ENCODE measurements around the gene ZDHHC1.

The ZDHHC1 gene, protein sequence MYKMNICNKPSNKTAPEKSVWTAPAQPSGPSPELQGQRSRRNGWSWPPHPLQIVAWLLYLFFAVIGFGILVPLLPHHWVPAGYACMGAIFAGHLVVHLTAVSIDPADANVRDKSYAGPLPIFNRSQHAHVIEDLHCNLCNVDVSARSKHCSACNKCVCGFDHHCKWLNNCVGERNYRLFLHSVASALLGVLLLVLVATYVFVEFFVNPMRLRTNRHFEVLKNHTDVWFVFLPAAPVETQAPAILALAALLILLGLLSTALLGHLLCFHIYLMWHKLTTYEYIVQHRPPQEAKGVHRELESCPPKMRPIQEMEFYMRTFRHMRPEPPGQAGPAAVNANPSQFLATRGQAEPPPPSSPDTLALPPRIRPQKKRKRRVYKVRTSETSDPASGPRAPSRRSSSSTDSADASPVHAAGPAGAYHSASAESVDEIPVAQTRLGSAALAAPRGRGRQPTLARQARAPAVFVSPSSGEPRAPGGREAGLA

DNA sequence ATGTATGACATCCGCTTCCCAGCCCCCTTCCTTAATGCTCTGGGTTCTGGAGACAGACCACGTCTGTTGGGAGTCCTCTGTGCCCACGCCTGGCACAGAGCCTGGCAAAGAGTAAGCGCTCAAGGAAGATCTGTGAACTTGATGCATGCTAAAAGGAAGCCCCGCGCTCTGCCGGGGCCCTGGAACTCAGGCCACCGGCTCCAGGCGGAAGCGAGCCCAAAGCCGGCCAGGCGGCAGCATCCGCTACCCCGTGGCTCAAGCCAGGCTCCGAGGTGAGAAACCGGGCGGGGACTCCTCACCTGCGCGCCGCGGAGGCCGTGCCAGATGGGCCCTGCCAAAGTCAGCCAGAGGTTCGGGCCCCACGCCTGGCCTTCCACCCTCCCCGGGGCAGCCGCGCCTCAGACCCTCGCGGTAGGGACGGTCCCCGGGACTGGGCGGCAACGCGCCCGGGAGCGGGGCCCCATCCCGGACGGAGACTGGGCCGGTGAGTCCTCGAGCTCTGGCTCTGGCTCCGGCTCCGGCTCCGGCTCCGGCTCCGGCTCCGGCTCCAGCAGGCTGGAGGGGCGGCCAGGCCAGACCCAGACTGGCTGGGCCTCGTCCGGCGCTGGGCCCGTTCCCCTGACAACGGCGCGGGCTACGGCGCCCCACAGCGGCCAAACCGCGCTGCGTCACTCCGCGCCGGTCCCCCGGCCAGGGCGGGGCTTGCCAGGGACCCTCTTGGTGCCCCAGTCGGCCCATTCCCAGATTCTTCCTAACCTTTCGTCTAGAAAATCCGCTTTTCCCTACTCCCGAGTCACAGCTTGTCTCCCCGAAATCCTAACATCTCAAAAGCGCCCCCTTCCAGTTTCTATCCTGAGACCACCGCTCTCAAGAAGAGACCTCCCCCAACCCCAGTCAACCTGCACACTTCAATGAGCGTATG, at the start of gene ZDHHC1:
Gene ZDHHC1, minus strand, starts transcription at position 606 of the 922 bp plus-strand sequence. CDS start 8,702 bp downstream, outside the sequence.
- DNase-seq, result peak; percentile 47

DNA sequence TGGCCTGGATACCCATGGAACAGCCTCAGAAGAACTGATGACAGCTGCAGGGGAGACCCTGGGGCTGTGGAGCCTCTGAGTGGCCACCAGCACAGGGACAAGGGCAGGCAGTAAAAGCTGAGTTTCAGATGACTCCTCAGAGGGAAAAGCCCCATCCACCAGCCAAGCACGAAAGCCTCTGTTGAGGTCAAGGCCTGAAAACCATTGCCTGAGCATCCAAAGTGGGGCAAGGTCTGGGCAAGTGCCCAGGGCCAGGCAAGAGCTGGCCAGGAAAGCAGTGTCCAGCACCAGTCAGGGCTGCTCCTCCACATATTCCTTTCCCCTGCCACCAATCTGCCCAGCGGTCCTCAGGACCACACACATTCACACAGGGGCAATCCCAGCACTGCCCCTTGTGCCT, 48.3 kb upstream of the ZDHHC1 start:
- DNase-seq, result no peak

DNA sequence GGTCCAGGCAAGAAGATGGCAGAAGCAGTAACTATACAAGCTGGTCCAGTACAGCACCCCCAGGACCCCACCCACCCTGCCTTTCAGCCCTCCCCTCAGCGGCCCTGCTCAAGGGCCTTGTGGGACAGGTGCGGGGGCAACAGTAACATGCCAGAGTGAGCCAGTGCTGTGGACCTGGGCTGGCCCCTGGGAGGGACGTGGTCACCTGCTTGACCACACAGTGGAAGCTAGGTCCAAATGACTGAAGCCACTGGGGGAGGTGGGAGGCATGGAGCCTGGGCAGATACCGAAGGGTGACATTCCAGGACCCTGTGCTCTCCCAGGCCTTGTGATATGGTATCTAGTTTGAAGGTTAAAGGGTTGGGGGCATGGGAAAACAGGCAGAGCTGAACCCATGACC, 47.4 kb upstream of the ZDHHC1 start:
- DNase-seq, result no peak

DNA sequence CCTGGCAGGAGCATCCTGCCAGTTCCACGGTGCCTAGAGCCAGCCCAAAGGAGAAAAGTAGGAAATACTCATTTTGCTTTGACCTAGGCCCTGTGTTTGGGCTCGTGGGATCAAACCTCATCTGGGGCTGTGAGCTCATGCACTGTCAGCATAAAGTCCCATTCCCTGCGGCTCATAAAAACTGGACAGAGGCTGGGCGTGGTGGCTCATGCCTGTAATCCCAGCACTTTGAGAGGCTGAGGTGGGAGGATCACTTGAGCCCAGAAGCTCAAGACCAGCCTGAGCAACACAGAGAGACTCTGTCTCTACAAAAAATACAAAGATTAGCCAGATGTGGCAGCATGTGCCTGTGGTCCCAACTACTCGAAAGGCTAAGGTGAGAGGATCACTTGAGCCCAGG, 46.8 kb upstream of the ZDHHC1 start:
- no peak for DNase-seq

DNA sequence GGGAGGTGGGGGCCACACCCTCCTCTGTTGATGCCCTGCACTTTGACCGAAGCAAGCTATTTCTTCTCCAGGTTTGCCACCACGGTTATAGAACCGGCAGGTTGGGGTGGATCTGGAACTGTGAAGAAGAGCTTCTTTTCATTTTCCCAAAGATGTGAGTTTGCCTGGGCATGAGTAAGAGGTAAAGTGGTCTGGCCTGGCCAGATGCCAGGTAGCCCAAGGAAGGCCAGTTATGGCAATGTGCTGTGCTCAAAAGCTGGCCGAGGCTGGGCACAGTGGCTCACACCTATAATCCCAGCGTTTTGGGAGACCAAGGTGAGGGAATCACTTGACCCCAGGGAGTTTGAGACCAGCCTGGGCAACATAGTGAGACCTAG, 46.0 kb upstream of the ZDHHC1 start:
- no peak for DNase-seq

DNA sequence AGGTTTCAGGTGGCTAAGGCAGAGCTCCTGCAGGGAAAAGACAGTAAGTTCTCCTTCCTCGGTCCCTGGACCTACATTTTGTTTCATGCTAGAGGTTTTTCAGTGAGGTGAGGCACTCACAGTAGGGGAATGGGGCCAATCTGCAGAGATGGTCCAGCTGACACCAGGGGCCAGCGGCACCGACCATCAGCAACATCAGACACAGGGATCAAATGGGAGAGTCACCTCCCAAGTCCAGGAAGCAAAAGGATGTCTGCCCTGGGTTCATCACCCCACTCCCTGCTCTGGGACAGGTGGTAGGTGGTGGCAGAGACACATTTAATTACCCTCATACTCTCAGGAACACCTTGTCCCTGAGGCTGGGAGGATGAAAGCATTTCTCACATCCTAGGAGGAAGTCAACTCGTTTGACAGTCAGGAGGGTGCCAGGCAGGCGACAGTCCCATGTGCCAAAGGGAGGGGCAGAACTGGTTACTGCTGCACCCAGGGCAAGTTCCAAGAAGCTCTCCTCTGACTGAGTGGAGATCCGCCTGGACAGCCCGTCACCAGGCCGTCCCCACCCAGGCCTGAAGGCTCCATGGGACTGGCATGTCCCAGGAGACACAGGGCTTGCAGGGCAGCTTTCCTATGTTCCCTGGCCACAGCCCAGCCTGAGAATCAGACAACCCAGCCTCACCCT, 45.5 kb upstream of the ZDHHC1 start:
- no peak for DNase-seq

DNA sequence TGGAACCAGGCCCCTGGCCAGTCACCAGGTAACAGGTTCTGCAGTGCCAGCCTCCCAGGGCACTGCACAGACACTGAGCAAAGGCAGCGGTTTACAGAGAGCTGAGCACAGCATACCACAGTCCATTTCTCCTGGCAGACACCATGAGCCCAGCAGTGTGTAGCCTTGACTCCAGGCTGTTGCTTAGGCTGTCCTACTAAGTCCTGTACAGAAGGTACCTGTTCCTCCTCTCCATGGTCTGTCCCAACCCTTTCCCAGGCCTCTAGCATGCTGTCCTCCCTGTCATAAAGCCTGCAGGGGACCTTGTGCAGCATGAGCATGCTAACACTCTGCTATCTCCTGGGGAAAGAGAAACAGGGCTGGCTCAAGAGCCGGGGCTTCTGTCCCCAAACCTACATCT, 44.7 kb upstream of the ZDHHC1 start:
- no peak for DNase-seq

DNA sequence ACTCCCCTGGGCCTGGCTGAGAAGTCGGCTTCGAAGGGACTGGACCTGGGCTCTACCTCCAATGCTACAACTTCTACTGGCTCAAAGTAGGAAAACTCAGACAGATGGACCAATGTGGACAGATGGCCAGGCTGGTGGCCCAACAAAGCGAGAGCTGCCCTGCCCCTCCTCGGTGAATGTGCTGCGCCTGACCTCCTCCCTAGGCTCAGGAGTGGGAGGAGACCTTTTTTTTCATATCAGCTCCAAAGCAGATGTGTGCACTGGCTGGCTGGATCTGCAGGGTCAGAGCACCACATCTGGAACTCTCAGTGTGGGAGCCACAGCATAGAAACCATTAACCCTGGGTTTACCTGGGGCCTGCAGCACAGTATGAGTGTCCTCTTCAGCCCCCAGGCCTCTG, 43.9 kb upstream of the ZDHHC1 start:
- no peak for DNase-seq

DNA sequence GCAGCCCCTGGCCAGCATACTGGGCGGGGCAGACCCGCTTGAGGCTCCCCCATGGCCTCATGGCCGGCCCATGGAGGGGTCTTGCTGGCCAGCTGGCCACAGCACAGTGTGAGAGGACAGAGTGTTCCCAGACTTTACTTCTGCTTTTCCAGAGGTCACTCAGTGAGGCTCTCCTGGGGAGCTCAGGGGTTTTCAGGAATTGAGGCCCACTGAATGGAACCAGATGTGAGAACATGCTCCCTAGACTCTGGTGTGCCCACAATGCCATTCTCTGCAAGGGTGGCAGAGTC, 43.5 kb upstream of the ZDHHC1 start:
- no peak for DNase-seq

DNA sequence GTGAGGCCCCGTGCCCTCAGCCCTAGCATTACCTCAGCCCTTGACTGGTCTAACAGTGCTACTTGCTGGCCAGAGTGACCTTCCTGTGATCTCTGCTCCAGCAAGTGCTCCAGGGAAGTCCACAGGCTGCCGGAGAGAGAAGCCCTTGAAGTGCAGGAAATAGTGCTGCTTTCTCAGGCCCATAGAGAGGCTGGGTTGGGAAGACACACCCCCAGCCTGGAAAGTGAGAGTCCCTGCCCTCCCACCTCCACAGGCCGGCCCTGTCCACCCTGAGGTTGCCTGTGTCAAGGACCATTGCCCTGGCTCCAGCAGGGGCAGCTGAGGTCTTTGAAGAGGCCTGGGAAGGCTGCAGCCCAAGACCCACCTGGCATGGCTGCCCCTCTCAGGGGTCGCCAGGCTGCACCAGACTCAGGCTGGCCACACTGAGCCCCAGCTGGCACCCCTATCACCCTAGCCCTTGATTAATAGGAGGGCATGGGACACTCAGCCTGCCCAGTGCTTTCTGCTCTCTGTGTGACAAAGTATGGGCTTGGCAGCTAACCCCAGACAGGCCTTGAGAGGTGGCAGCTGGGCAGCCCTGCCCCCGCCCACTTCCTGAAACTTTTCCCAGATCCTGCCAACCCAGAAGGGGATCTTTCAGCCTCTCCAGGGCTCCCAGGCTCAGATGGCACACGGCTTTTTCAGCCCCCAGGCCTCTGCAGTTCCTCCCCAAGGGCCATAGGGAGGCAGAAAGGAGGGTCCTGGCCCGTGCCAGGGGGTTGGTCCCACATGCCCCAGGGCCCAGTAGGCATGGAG, 43.0 kb upstream of the ZDHHC1 start:
- peak; percentile 14 for DNase-seq

DNA sequence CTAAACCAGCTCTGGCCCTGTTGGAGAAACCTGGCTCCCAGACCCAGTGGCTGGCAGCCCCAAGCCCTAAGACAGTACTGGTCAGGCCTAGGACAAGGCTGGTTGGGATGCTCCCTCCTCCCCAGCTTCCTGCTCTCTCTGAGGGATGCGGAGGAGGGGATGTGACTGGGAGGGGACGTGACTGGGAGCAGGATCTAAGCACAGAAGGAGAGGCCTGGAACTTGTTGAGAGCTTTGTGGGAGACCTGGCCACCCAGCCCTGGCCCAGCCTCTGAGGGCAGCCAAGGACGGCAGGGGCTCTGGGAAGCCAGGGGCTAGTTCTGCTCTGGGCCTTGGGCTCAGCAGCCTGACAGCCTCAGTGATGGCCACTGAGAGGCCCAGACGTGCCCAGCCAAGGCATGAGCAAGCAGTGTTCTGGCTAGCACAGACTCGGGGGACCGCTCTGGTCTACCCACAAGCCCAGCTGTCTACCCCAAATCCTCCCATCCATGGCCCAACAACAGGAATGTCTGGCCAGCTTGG, 41.9 kb upstream of the ZDHHC1 start:
- DNase-seq, result no peak

DNA sequence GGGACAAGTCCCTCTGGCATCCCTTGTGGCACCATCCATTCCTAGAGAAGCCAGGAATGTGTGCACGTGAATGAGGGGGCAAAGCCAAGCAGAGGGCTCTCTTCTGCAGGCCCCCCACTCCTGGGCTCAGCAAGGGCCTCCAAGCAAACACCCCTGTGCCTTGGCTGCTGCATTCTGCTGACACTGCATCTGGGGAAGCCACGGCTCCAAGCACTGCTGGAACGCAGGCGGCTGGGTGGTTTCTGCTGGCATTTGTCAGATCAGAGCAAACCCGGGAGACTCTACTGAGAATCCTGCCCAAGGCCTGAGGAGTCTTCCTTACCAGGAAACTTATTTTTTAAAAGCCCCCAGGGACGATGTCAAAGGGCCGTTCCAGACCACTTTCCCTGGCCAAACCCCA, 41.3 kb upstream of the ZDHHC1 start:
- DNase-seq, result no peak

DNA sequence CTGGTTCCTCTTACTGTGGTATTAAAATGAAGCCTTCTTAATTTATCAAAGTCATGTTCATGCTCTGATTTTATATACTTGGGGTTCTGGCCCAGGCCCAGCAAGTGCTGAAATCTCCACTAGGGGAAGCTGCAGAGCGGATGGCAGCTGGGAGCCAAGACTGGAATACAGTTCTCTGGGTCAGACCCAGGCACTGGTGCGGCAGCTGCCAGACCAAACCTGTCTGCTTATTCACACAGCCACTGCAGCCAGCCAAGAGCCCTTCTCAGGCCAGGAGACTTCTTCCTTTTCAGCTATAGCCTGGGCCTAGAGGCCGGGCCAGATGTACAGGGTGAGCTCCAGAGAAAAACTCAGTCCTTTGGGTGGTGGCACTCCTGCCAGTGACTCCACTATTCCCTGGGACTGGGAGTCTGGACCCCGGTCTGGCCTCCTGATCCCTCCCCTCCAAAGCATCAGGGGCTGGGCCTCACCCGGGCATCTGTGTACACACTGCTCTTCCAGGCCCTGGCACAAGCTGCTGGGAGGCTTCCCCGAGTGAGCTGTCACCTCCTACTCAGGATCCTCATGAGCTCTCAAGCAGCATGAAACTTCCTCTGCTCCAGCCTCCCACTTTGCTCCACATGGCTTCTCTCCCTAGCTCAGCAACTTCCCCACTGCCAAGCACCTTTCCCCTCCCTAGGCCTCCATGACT, 40.3 kb upstream of the ZDHHC1 start:
- no peak for DNase-seq

DNA sequence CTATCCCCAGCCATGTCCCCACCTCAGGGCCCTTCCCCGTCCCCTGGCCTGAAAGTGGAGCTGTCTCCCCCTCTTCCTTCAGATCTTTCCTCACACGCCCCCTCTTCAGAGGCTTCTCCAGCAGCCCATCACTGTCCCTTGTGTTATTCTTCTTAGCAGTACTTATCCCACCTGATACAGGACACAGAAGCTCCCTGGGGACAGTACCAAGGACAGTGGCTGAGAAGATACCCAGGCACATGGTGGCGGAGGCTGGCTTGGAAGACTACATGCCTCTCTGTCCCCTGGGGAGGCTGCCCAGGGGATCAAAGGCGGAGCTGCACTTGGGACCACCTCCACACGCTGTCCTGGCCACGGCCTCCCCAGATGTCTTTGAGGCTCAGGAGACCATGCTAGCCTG, 38.6 kb upstream of the ZDHHC1 start:
- DNase-seq, result no peak

DNA sequence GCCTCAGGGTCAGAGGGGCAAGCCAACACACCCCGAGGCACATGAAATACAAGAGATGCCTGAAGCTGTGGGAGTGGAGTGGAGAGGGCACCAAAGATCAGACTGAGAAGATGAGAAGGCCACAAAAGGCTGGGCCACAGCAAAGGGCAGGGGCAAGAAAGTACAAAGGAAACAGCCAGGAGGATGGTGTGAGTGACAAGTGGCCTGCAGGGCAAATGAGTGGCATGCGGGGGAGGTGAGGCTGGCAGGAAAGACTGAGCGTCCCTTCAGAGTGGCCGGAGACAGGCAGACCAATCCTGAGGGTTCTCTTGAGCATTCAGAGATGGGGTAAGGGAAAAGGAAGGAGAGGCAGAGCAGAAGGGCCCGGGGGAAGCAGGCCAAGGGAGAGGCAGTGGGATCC, 37.8 kb upstream of the ZDHHC1 start:
- no peak for DNase-seq

DNA sequence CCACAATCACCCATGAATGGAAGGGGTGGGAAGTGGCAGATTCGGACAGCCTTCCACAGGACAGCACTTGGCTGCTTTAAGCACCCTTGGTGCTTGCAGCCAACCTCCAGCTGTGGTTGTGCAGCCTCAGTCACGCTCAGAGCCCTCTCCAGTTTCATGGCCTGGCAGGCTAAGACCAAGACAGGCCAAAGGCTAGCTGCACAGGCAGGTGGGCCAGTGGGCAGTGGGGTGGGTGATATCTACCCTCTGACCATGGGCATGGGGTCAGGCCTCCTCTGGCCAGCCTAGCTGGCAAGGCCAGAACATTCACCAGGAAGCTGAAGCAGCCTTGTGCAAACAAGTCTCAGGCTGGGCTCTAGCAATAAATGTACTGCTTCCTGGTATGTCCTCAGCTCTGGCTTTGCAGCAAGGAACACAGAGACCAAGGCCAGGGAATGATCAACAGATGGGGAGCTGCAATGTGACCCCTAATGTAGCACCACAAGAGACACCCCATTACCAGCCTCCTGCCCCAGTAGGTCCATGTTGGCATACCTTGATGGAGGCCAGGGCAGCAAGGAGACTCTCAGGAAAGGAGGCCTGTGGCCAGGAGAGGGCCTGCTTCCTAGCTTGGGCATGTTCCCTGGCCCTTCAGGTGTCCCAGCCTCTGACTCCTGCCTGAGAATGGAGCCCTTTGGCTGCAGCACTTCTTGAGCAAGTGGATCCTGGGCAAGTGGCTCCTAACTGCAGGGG, 35.6 kb upstream of the ZDHHC1 start:
- DNase-seq, result no peak

DNA sequence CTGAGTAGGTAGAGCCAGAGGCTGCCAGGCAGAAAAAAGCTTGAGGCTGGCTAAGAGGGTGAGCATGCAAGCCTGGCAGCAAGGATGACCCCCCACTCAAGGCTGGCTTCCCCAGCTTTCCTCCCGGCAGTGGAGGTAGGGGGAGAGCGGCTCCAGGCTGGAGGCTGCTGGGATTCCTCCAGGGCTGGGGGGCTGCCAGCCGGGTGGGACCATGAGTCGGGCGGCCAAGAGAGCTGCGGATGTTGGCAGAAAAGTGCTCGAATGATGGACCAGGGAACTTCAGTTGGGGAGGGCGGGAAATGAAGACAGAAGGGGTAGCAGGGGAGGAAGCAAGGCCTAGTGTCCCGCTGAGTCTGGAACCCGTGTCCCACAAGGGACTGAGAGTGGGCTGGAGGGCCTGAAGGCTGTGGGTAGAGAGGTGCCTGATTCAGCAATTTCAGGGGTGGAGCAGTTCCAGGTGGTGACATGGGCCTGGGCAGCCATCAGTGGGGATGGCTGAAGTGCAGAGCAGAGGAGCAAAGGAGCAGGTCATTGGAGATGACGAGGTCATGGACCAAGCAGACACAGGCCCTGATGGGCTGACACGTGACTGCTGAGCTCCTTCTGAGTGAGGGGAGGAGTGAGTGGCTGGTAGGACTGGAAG, 34.9 kb upstream of the ZDHHC1 start:
- no peak for DNase-seq

DNA sequence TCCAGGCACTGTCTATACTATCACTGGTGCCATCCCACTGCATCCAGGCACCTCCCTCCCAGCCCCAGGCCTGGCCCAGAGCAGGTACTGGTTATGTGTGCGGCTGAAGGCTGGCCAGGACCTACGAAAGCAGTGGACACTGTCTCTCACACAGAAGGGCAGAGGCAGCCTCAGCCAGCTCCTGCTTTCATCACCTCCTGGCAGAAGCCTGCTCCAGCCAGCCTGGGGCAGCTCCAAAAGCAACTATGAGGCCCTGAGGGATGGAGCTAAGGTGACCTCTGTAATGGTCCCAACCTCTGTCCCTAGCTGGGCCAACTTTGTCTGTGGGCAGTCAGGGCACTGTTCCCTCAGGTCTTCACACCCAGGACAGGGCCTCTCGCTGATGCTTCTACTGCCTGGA, 33.5 kb upstream of the ZDHHC1 start:
- DNase-seq, result no peak

DNA sequence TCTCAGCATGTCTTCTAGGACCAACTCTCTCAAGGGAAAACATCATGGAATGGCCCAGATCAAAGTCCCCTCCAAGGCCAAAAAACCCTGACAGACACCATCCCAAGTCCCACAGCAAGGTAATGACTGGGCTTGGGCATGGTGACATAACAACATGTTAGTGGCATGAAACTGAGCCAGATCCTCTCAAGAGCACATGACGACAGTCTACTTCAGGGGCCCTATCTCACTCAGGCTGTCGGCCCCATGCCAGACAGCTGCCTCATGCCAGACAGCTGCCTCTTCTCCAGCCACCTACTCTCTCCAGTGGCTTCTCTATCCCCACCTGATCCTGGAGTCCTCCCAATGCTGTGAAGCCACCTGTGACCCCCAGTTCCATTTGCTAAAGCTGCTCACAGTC, 33.1 kb upstream of the ZDHHC1 start:
- peak; percentile 61 for DNase-seq

DNA sequence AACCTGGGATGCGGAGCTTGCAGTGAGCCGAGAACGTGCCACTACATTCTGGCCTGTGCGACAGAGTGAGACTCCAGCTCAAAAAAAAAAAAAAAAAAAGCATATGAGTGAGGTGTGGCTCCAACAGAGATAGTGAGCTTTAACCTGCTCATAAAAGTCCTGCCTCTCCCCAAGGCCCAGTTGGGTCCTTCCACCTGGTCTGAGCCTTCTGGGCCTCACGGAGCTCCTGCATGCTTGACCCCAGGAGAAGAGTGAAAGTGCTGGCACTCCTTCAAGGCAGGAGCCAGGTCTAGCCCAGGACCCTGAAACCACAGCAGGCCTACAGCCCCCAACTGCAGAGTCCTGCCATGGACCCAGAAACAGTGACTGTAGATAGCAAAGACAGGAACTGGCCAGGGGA, 32.3 kb upstream of the ZDHHC1 start:
- DNase-seq, result no peak

All from DMS79 treated with DMSO at 0.1 percent for 48 hours (cell line).